ENCODE data around the gene GATAD2A. TPM values are rescaled to one million over a fixed set of nuclear protein-coding genes. Genes with fewer than 3 reads are reported as not detected.

The GATAD2A gene
- total and polyA plus RNA-seq, 9 of the 15 experiments (the other 6 are each of a cell fraction or from before 2014, with no cell fraction given): 2.4 to 226 (median 44.2) TPM

DNA sequence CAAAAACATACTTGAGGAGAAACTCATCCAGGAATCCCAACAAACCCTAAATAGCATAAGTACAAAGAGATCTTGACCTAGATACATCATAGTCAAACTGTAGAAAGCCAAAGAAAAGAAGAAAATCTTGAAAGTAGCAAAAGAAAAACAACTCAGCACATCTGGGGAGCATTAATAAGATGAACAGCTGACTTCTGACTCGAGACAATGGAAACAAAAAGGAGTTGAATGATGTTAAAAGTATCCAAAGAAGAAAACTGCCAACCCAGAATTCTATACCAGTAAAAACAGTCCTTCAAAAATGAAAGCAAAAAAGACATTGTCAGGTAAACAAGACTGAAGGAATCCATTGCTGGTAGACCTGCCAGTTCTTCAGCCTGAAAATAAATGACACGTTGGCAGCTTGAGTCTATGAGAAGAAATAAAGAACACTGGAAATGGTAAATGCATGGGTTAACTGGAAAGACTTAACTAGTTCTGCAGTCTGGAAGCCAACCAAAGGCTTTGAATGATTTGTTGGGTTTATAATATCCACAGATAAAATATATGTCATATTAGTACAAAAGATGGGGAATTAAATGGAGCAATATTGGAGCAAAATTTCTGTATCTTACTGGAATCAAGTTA lies 63.1 kb downstream of the GATAD2A start:
- Histone ChIP-seq H3K27ac (ENCODE audit: extremely low read depth, low read depth, low read length) (no peak overlapping the region), H3K4me1 (replicated peaks in 1 of 2; ENCODE audit: control insufficient read depth in 2 of 2, insufficient read depth in 2 of 2, low read length in 2 of 2) (peaks cover 0 to 7% of the 10 kb centered on the region in 2 experiments; a peak in 3 of 5 replicates), H3K79me2 (ENCODE audit: control insufficient read depth, insufficient read depth, low read length) (peaks cover 91% of the 10 kb centered on the region), H3K36me3 (ENCODE audit: control insufficient read depth, insufficient read depth, low read length) (peaks cover 80% of the 10 kb centered on the region), H3K27me3 (ENCODE audit: control insufficient read depth in 2 of 2, insufficient read depth in 2 of 2, low read length in 2 of 2) (no peaks in the 10 kb centered on the region), H3K4me2 (ENCODE audit: insufficient read depth, low read length) (no peak overlapping the region), H3K9me3 (replicated peaks; ENCODE audit: control insufficient read depth, insufficient read depth, low read depth, low read length) (peaks cover 15% of the 10 kb centered on the region), H4K20me1 (replicated peaks; ENCODE audit: control insufficient read depth, insufficient read depth, low read length) (peaks cover 6% of the 10 kb centered on the region; the same call in 1 of the 2 replicates), H2AFZ (ENCODE audit: low read depth, low read length) (no peak overlapping the region), H3K9me1 (ENCODE audit: control insufficient read depth, insufficient read depth, low read length) (peaks cover 4% of the 10 kb centered on the region), H3K4me3 (no peak overlapping the region), H3K9ac (ENCODE audit: insufficient read depth in 1 of 2, low read depth in 2 of 2, low read length in 2 of 2) (no peak overlapping the region)
- ChIA-PET CTCF (ENCODE audit: low intra/inter-chr PET ratio) (no interaction called here), POLR2A (interaction anchor here (0.6 to 1.0 kb wide), 3 partner anchors 19 to 891 kb away, joined by 3 read pairs; no protein-coding TSS in a partner anchor)
- BruUV-seq (replicated peaks): TSS peak; percentile 25
- FAIRE-seq: peak; percentile 65
- ATAC-seq: no peak
- intact Hi-C loops (cut with micrococcal nuclease): no loop called here
- WGBS (ENCODE audit: insufficient coverage, low coverage, missing lambda C conversion rate): 92% methylated on average over 2 of the region's 2 CpGs
- DNase-seq (ENCODE audit: extremely low read depth in 1 of 4, low spot score in 3 of 4): no peak
- in situ Hi-C loops (cut with MboI): no loop called here
- TF ChIP-seq CBX1 (IDR thresholded peaks at IDR 0.05; ENCODE audit: low read depth) (peak; percentile 80; the same call in 1 of the 2 replicates), ZNF263 (CRISPR knock-in tag; IDR thresholded peaks at IDR 0.05; ENCODE audit: borderline replicate concordance) (no peak), POLR2A (conservative IDR thresholded peaks at IDR 0.05) (0 out of 2 replicates have a peak, but pooled peaks have one; percentile 7), ARNT (IDR thresholded peaks at IDR 0.05) (0 out of 4 replicates have a peak, but pooled peaks of 1 of the 2 experiments have one; percentile 31), XRCC3 (IDR thresholded peaks at IDR 0.05) (peak; percentile 69; the same call in 1 of the 2 replicates), ZNF764 (CRISPR knock-in tag; IDR thresholded peaks at IDR 0.05; ENCODE audit: low read depth) (no peak), RAD21 (CRISPR knock-in tag; conservative IDR thresholded peaks at IDR 0.05 in 1 of 2, IDR thresholded peaks at IDR 0.05 in 1 of 2) (0 out of 4 replicates have a peak, but pooled peaks of 1 of the 2 experiments have one; percentile 10), CBX3 (IDR thresholded peaks at IDR 0.05; ENCODE audit: borderline replicate concordance in 1 of 2, low read length in 2 of 2) (peak in 1 of 2 experiments; percentile 98; a peak in 2 of 3 replicates), DACH1 (IDR thresholded peaks at IDR 0.05; ENCODE audit: partially characterized antibody) (peak; percentile 44), TRIM24 (IDR thresholded peaks at IDR 0.05) (peak; percentile 64 to 85; a peak in 3 of 4 replicates), NFE2 (IDR thresholded peaks at IDR 0.05; ENCODE audit: low read depth) (0 out of 2 replicates have a peak, but pooled peaks have one; percentile 4), ZNF316 (IDR thresholded peaks at IDR 0.05) (peak; percentile 55), MAFG (tag; conservative IDR thresholded peaks at IDR 0.05) (peak; percentile 49), TOE1 (IDR thresholded peaks at IDR 0.05; ENCODE audit: borderline replicate concordance) (0 out of 2 replicates have a peak, but pooled peaks have one; percentile 30), TOE1 (CRISPR knock-in tag; IDR thresholded peaks at IDR 0.05; ENCODE audit: borderline replicate concordance, low read depth) (no peak), TRIM28 (IDR thresholded peaks at IDR 0.05) (peak; percentile 99), HDAC1 (IDR thresholded peaks at IDR 0.05) (peak; percentile 30 to 64; a peak in 1 of 4 replicates)
- TF ChIP-seq, protein P1, sequence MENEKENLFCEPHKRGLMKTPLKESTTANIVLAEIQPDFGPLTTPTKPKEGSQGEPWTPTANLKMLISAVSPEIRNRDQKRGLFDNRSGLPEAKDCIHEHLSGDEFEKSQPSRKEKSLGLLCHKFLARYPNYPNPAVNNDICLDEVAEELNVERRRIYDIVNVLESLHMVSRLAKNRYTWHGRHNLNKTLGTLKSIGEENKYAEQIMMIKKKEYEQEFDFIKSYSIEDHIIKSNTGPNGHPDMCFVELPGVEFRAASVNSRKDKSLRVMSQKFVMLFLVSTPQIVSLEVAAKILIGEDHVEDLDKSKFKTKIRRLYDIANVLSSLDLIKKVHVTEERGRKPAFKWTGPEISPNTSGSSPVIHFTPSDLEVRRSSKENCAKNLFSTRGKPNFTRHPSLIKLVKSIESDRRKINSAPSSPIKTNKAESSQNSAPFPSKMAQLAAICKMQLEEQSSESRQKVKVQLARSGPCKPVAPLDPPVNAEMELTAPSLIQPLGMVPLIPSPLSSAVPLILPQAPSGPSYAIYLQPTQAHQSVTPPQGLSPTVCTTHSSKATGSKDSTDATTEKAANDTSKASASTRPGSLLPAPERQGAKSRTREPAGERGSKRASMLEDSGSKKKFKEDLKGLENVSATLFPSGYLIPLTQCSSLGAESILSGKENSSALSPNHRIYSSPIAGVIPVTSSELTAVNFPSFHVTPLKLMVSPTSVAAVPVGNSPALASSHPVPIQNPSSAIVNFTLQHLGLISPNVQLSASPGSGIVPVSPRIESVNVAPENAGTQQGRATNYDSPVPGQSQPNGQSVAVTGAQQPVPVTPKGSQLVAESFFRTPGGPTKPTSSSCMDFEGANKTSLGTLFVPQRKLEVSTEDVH (IDR thresholded peaks at IDR 0.05; ENCODE audit: low read depth, partially characterized antibody): peak; percentile 20
- TF ChIP-seq, protein P2, sequence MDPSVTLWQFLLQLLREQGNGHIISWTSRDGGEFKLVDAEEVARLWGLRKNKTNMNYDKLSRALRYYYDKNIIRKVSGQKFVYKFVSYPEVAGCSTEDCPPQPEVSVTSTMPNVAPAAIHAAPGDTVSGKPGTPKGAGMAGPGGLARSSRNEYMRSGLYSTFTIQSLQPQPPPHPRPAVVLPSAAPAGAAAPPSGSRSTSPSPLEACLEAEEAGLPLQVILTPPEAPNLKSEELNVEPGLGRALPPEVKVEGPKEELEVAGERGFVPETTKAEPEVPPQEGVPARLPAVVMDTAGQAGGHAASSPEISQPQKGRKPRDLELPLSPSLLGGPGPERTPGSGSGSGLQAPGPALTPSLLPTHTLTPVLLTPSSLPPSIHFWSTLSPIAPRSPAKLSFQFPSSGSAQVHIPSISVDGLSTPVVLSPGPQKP (CRISPR knock-in tag; IDR thresholded peaks at IDR 0.05): no peak
- TF ChIP-seq, protein P3, sequence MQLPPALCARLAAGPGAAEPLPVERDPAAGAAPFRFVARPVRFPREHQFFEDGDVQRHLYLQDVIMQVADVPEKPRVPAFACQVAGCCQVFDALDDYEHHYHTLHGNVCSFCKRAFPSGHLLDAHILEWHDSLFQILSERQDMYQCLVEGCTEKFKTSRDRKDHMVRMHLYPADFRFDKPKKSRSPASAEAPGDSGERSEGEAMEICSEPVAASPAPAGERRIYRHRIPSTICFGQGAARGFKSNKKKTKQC (CRISPR knock-in tag; IDR thresholded peaks at IDR 0.05): no peak
